GM13977 (cell line): ENCODE results near the gene ENPEP.

Experiments
- DNase-seq: peaks from one replicate; pipeline ENCODE4 v3.0.0; 2012; ENCODE audit warnings: low spot score
- in situ Hi-C: fragments of 300-500 bp; cut with MboI; formaldehyde crosslinking; loops from one replicate; pipeline ENCODE4 v1.12.0; 2022; ENCODE audit warnings: low sequenced_read_pairs, low pct_unique_long_range_greater_than_20kb, mixed read lengths, inconsistent platforms; ENCODE audit not compliant: unreplicated experiment
- TF ChIP-seq, protein P1 (sequence below): IDR thresholded peaks from 2 replicates; pipeline ENCODE4 v1.5.1; 2012; ENCODE audit warnings: mild to moderate bottlenecking, control low read depth; ENCODE audit not compliant: insufficient read depth; ENCODE audit errors: extremely low read depth, missing control alignments

Gene ENPEP

DNA sequence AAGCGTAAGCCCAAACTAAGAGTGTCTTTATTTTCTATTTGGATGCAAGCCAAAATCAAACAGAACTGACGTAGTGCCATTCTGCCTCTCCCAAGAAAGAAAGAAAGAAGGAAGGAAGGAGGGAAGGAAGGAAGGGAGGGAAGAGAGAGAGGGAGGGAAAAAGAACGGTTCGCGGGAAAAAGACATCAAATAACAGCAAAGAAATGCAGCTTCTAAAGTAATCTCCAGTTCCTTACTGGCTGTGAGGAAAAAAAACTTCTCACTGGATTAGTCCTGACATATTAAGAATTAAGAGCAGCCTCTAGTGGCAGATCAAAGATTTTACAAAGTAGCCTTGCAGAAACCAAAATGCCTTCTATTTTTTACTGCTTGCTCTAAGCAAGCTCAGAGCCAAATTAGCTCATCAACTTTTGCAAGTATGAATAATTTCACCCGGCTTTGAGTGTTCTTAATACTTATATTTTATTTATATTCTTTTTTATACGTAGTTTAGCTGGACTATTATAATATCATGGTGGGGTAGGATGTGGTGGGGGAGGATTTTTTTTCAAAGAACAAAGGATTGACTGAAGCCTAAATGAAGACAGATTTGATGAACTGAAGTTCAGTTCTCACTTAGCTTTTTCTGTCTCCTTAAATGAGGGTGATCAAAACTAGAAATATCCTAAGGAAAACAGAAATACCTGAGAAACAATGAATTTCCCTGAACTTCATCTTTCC, 110.3 kb downstream of the ENPEP start:
- TF ChIP-seq, protein P1, sequence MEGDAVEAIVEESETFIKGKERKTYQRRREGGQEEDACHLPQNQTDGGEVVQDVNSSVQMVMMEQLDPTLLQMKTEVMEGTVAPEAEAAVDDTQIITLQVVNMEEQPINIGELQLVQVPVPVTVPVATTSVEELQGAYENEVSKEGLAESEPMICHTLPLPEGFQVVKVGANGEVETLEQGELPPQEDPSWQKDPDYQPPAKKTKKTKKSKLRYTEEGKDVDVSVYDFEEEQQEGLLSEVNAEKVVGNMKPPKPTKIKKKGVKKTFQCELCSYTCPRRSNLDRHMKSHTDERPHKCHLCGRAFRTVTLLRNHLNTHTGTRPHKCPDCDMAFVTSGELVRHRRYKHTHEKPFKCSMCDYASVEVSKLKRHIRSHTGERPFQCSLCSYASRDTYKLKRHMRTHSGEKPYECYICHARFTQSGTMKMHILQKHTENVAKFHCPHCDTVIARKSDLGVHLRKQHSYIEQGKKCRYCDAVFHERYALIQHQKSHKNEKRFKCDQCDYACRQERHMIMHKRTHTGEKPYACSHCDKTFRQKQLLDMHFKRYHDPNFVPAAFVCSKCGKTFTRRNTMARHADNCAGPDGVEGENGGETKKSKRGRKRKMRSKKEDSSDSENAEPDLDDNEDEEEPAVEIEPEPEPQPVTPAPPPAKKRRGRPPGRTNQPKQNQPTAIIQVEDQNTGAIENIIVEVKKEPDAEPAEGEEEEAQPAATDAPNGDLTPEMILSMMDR: peak; percentile 46
- in situ Hi-C loops: no loop called here
- DNase-seq: peak; percentile 51

DNA sequence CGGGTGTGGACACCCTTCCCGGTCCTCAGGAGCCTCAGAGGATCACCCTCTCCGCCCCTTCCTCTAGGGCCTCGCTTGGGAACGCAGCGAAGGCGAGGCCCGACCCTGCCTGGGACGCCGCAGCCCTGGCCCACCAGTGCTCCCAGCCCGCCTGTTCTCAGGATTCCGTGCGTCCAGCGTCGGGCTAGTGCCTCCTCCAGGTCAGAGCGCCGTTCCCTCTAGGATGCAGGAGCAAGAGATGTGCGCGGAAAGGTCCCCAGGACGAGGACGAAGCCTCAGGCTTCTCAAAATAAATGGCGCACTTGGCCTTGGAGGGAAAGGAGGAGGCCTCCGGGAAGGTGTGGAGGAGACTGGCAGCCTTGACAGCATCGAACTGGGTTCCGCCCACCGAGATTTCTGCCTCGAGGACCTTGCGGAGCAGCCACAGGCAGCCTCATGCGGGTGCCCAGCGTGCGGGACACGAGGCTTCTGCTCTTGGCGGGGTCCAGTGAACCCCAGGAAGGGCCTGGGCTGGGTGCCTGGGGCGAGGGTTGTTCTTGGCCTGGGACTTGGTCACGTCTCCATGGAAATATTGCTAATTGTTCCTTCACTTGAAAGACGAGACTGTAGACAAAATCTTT, 111.8 kb downstream of the ENPEP start:
- in situ Hi-C loops: no loop called here
- TF ChIP-seq, protein P1: no peak
- DNase-seq: no peak

DNA sequence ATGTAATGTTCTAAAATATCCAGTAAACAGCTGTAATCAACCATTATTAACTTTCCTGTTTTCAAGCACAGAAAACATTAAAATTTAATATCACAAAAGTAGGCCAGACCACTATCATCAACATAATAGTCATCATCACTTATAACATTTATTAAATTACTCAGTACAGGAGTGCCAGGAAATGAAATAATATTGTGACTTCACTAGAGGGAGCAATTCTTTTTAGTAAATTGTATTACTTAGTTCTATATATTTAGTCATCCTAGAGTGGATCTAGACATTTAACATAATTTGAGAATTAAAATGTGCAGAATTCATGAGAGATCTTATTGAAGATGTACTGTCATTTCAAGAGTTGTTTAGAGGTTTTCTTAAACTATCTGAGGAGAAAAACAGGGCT, 113.3 kb downstream of the ENPEP start:
- in situ Hi-C loops: no loop called here
- no peak for DNase-seq
- TF ChIP-seq, protein P1: no peak

DNA sequence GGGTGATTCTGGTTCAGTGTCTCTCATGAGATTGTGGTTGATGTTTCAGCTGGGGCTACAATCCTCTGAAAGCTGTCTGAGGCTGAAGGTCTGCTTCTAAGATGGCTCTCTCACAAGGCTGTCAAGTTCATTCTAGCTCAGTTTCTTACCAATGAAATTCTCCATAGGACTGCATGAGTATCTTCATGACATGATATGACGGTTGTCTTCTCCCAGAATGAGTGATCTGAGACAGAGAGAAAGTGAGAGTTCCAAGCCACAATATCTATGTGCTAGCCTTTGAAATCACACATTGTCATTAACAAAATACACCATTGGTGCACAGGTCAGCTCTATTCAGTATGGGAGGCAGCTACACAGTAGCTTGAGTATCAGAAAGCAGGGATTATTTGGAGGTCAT, 119.6 kb downstream of the ENPEP start:
- in situ Hi-C loops: no loop called here
- TF ChIP-seq, protein P1: no peak
- no peak for DNase-seq

DNA sequence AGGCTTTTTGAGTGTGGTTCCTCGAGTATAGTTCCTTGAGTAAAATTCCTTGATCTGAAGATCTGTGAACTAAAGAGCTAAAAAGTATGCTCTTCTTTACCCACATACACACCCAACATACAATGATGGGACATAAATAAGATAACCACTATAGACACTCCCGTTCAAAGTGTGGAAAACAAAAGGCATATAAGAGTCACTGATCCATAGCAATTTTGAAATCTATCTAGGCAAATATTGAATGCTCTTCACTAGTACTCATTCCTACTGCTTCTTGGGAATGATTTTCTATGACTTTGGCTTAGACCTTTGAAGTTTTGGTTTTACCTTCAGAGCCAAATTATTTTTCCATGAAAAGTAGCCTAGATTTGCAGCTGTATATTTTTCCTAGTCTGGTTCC, 120.5 kb downstream of the ENPEP start:
- in situ Hi-C loops: no loop called here
- DNase-seq: no peak
- TF ChIP-seq, protein P1: no peak

DNA sequence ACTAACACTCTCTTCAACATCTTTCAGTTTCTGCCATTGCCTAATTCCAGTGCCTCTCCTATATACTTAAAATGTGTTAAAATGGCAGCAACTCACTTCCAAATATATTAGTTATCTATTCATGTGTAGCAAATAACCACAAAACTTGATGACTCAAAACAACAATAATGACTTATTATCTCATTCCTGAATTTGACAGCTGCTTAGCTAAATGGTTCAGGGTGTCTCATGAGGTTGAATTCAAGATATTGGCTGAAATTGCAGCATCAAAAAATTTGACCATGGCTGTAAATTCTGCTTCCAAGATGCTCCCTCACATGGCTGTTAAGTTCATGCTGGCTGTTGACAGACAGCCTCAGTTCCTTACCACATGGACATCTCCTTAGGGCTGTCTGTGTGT, 121.6 kb downstream of the ENPEP start:
- TF ChIP-seq, protein P1: no peak
- DNase-seq: no peak
- in situ Hi-C loops: no loop called here
